Keratinocyte (primary cell): ENCODE results near the gene HTRA1. TPM values are rescaled to one million over a fixed set of nuclear protein-coding genes. Genes with fewer than 3 reads are reported as not detected.

Source experiments
- DNase-seq: peaks from one replicate; pipeline ENCODE4 v3.0.0-alpha.2; 2011; ENCODE audit warnings: low read depth, missing footprints, low spot score
- FAIRE-seq: peaks from 2 replicates; lab custom pipeline; 2011; peaks lifted over from hg19 to GRCh38; lab: Jason Lieb, UNC
- H2AFZ ChIP-seq: 2 replicates; pipeline ENCODE4 v1.6.0; 2012; ENCODE audit warnings: low read length, control low read depth, inconsistent platforms; ENCODE audit not compliant: control insufficient read depth
- H3K27ac ChIP-seq: 2 replicates; pipeline ENCODE4 v1.5.1; 2011; ENCODE audit warnings: low read length; ENCODE audit not compliant: control insufficient read depth, insufficient read depth
- H3K27me3 ChIP-seq: 3 replicates; pipeline ENCODE4 v1.6.0; 2011; ENCODE audit warnings: low read length; ENCODE audit not compliant: control insufficient read depth, insufficient read depth; ENCODE audit errors: extremely low read depth
- H3K36me3 ChIP-seq, 2 experiments: 2 replicates in 1 of 2; 3 replicates in 1 of 2; pipeline ENCODE4 v1.5.1; 2011; ENCODE audit warnings: low read length in 2 of 2, mild to moderate bottlenecking in 1 of 2; ENCODE audit not compliant: control insufficient read depth in 2 of 2, insufficient read depth in 2 of 2; ENCODE audit errors: extremely low read depth in 1 of 2
- H3K4me1 ChIP-seq: 3 replicates; pipeline ENCODE4 v1.5.1; 2011; ENCODE audit warnings: low read length; ENCODE audit not compliant: control insufficient read depth, insufficient read depth; ENCODE audit errors: extremely low read depth
- H3K4me2 ChIP-seq: 3 replicates; pipeline ENCODE4 v1.6.0; 2011; ENCODE audit warnings: low read depth, low read length; ENCODE audit not compliant: control insufficient read depth, insufficient read depth; ENCODE audit errors: extremely low read depth
- H3K4me3 ChIP-seq, 3 experiments: fragments of 200-600 bp in 1 of 3; sonication (generic) in 1 of 3; 2 replicates in 2 of 3; 3 replicates in 1 of 3; pipeline ENCODE4 v1.5.1; 2011 to 2016; ENCODE audit warnings: low read length in 3 of 3, mild to moderate bottlenecking in 3 of 3, control low read depth in 2 of 3, inconsistent platforms in 1 of 3, low read depth in 1 of 3, mixed read lengths in 1 of 3, mixed run types in 1 of 3, moderate library complexity in 1 of 3; ENCODE audit not compliant: control insufficient read depth in 2 of 3, insufficient read depth in 2 of 3; ENCODE audit errors: extremely low read depth in 1 of 3
- H3K79me2 ChIP-seq: 2 replicates; pipeline ENCODE4 v1.6.0; 2012; ENCODE audit warnings: low read length; ENCODE audit not compliant: control insufficient read depth, insufficient read depth
- H3K9ac ChIP-seq: 3 replicates; pipeline ENCODE4 v1.6.0; 2011; ENCODE audit warnings: low read length; ENCODE audit not compliant: control insufficient read depth, insufficient read depth; ENCODE audit errors: extremely low read depth
- H3K9me1 ChIP-seq: 3 replicates; pipeline ENCODE4 v1.6.0; 2011; ENCODE audit warnings: low read length; ENCODE audit not compliant: control insufficient read depth, insufficient read depth; ENCODE audit errors: extremely low read depth
- H3K9me3 ChIP-seq: 2 replicates; pipeline ENCODE4 v1.5.1; 2012; ENCODE audit warnings: low read depth, low read length; ENCODE audit not compliant: control insufficient read depth
- H4K20me1 ChIP-seq: 3 replicates; pipeline ENCODE4 v1.6.0; 2011; ENCODE audit warnings: low read length; ENCODE audit not compliant: control insufficient read depth, insufficient read depth; ENCODE audit errors: extremely low read depth
- EZH2 ChIP-seq: IDR thresholded peaks from one replicate; pipeline ENCODE4 v1.6.1; 2012; ENCODE audit warnings: inconsistent platforms, mild to moderate bottlenecking, low read length, moderate library complexity
- dilution Hi-C: fragments of 300-500 bp; cut with MboI; formaldehyde crosslinking; loops from one replicate; pipeline ENCODE4 v1.7.0; 2020; ENCODE audit warnings: low sequenced_read_pairs; ENCODE audit not compliant: extremely low pct_ligation_motif_present
- polyA plus RNA-seq, 5 experiments: library from polyadenylated mRNA; depleted of rRNA in 3 of 5; stranded (reverse) in 3 of 5; stranded (forward) in 1 of 5; unstranded in 1 of 5; fragments of >200 nt; gene quantifications; 1 replicate in 1 of 5; 2 replicates in 3 of 5; 3 replicates in 1 of 5; pipeline versions ENCODE4 v1.2.1 to v1.2.3, GENCODE V29; 2011 to 2012; ENCODE audit warnings: missing spikeins in 2 of 5, low read depth in 1 of 5, low replicate concordance in 1 of 5
- TF ChIP-seq, protein P1 (sequence below), 3 experiments: IDR thresholded peaks in 1 of 3; conservative IDR thresholded peaks in 1 of 3; optimal IDR thresholded peaks in 1 of 3; 2 replicates in 2 of 3; 3 replicates in 1 of 3; pipeline versions ENCODE3 to v1.5.1; 2011; ENCODE audit warnings: low read length in 3 of 3, mild to moderate bottlenecking in 3 of 3, moderate library complexity in 2 of 3, control low read depth in 1 of 3, inconsistent platforms in 1 of 3; ENCODE audit not compliant: insufficient read depth in 2 of 3; ENCODE audit errors: extremely low read depth in 1 of 3

HTRA1 gene
- polyA plus RNA-seq, 1 donor (not counting 4 experiments of a cell fraction or from before 2014, with no cell fraction given) = 412 TPM

DNA sequence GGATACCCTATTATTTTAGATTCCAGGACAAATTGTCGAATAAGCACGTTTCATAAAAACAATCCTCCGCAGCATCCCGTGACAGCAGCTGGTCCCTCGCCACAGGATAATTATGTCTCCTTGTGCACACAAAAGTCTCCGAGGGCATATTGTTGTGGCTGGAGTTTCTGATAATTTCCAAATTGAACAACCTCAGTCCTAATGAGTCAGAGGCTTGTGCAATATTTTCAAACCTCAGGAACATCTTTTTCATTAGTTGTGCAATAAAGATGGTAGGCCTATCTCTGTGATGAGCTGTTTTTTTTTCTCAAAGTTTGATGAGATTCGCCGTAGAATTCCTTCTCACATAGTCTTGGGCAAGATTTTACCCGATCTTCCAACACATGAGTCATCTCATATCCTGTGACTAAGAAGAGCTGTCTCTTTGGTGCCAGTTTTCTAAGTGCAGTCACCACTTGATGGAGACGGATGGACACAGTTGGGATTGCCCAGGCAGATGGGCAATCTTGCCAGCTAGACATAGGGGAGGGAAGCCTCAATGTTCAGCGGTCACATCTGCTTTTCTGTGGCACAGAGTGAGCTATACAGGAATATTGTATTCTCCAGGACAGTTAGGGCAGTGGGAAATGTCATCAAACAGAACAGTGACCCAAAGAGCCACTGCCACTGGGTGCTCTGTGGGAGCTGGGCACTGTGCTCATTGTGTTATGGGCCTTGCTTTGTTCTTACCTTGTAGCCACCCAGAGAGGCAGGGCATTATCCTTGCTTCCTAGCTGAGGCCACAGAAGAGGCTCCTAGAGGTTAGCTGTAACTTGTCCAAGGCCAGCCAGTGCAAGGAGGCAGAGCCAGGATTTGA is 7.8 kb downstream of the HTRA1 start:
- H4K20me1 ChIP-seq = peaks cover 6% of the 10 kb centered on the region
- H3K9me3 ChIP-seq = no peaks in the 10 kb centered on the region
- peaks cover 2% of the 10 kb centered on the region for H3K27me3 ChIP-seq
- H3K4me2 ChIP-seq = peak overlapping the region; percentile 73
- no peaks in the 10 kb centered on the region for H3K9me1 ChIP-seq
- TF ChIP-seq, protein P1, sequence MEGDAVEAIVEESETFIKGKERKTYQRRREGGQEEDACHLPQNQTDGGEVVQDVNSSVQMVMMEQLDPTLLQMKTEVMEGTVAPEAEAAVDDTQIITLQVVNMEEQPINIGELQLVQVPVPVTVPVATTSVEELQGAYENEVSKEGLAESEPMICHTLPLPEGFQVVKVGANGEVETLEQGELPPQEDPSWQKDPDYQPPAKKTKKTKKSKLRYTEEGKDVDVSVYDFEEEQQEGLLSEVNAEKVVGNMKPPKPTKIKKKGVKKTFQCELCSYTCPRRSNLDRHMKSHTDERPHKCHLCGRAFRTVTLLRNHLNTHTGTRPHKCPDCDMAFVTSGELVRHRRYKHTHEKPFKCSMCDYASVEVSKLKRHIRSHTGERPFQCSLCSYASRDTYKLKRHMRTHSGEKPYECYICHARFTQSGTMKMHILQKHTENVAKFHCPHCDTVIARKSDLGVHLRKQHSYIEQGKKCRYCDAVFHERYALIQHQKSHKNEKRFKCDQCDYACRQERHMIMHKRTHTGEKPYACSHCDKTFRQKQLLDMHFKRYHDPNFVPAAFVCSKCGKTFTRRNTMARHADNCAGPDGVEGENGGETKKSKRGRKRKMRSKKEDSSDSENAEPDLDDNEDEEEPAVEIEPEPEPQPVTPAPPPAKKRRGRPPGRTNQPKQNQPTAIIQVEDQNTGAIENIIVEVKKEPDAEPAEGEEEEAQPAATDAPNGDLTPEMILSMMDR (optimal IDR thresholded peaks at IDR 0.05 in 1 of 3, IDR thresholded peaks at IDR 0.05 in 1 of 3, conservative IDR thresholded peaks at IDR 0.05 in 1 of 3; ENCODE audit: extremely low read depth in 1 of 3, insufficient read depth in 2 of 3, low read length in 3 of 3) = peak in 1 of 3 experiments; percentile 59
- no peak for TF ChIP-seq EZH2
- peak; percentile 97 for DNase-seq
- H3K9ac ChIP-seq = peak overlapping the region; percentile 13
- peaks cover 59% of the 10 kb centered on the region for H3K4me1 ChIP-seq
- no peak overlapping the region for H3K4me3 ChIP-seq
- peak overlapping the region; percentile 71 for H3K27ac ChIP-seq
- H3K36me3 ChIP-seq = peaks cover 5 to 19% of the 10 kb centered on the region in 2 experiments
- no peak overlapping the region for H2AFZ ChIP-seq
- FAIRE-seq = peak; percentile 99
- peaks cover 75% of the 10 kb centered on the region for H3K79me2 ChIP-seq
- dilution Hi-C loops = no loop called here

DNA sequence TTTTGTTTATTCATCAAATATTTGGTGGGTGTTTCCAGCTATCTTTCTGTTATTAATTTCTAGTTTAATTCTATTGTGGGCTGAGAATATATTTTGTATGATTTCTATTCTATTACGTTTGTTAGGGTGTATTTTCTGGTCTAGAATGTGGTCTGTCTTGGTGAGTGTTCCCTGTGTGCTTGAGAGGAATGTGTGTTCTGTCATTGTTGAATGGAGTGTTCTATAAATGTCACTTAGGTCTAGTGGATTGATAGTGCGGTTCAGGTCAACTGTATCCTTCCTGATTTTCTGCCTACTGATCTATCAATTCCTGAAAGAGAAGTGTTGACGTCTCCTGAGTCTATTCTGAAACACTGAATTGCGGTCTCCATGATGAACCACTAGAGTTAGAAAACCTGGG is 8.5 kb downstream of the HTRA1 start:
- Histone ChIP-seq H3K36me3 (peaks cover 5 to 15% of the 10 kb centered on the region in 2 experiments), H3K27ac (peak overlapping the region; percentile 71), H3K27me3 (peaks cover 2% of the 10 kb centered on the region), H3K79me2 (peaks cover 70% of the 10 kb centered on the region), H3K9me1 (no peaks in the 10 kb centered on the region), H3K4me1 (peaks cover 58% of the 10 kb centered on the region), H3K9me3 (no peaks in the 10 kb centered on the region), H3K4me2 (peak overlapping the region; percentile 73), H4K20me1 (peaks cover 4% of the 10 kb centered on the region), H3K4me3 (no peak overlapping the region), H3K9ac (no peak overlapping the region), H2AFZ (no peak overlapping the region)
- TF ChIP-seq, protein P1 (optimal IDR thresholded peaks at IDR 0.05 in 1 of 3, IDR thresholded peaks at IDR 0.05 in 1 of 3, conservative IDR thresholded peaks at IDR 0.05 in 1 of 3; ENCODE audit: extremely low read depth in 1 of 3, insufficient read depth in 2 of 3, low read length in 3 of 3) = no peak
- TF ChIP-seq EZH2 = no peak
- DNase-seq = no peak
- dilution Hi-C loops = no loop called here
- FAIRE-seq = no peak
